ENCODE measurements around the gene KRTAP4-12. TPM values are rescaled to one million over a fixed set of nuclear protein-coding genes. Genes with fewer than 3 reads are reported as not detected.
"Not testable (repeated sequence)": the region's sequence is repeated elsewhere in the genome, so short reads cannot be mapped to it uniquely, and the experiment has no call there.

KRTAP4-12 gene
- polyA plus RNA-seq, 1 donor from 2014 or later: not detected

DNA sequence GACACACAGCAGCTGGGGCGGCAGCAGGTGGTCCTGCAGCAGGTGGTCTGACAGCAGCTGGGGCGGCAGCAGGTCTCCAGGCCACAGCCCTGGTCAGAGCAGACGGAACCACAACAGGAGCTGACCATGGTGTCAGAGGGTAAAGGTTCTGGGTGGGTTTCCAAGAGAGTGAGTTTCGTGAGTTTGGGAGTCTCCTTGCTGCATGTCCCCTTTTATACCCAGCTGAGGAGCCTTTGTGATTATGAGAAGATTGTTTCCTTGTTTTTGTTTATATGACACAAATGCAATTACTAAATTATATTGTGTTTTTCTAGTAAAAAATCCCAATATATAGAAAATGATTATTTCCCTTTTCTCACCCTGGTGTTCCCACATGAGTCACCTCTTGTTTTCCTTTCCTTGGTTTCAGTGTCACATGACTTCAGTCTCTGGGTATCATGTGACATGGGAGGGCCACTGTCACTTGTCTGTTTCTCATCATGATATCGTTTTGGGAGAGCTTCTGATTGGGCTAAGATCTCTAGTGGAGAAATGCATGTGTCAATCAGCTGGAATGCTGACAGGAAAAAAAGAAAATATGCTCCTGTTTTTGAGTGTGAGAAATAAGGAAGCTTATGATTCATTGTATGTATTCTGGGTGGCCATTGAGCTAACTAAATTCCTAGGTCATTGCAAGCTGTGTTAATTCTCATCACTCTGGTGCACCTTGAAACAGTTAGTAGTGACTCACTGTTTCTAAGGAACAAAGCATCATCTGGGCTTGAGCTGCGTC, 16.6 kb upstream of the KRTAP4-12 start, which contains the start of gene KRTAP4-6:
Gene KRTAP4-6 (minus strand): TSS at position 185 of the 772 bp plus-strand sequence. CDS start 57 bp downstream, at position 128.
- no peaks in the 10 kb centered on the region for H4K20me1 ChIP-seq (ENCODE audit: insufficient read depth)
- TF ChIP-seq TAF1 (IDR thresholded peaks at IDR 0.05; ENCODE audit: low read depth) (no peak), SMC3 (conservative IDR thresholded peaks at IDR 0.05; ENCODE audit: poor library complexity) (no peak), MXI1 (conservative IDR thresholded peaks at IDR 0.05; ENCODE audit: poor library complexity, severe bottlenecking) (no peak), EZH2 (IDR thresholded peaks at IDR 0.05; ENCODE audit: borderline replicate concordance, insufficient read depth, low read length, poor library complexity, severe bottlenecking) (no peak), POLR2AphosphoS5 (IDR thresholded peaks at IDR 0.05) (no peak), RAD21 (conservative IDR thresholded peaks at IDR 0.05) (no peak)
- no peak within 1 kb of the TSS for H3K4me2 ChIP-seq (ENCODE audit: low read length)
- no peaks in the 10 kb centered on the region for H3K79me2 ChIP-seq (replicated peaks; ENCODE audit: insufficient read depth, low read length)
- H3K9me2 ChIP-seq (ENCODE audit: insufficient read depth, low read length): no peaks in the 10 kb centered on the region
- H3K9ac ChIP-seq (ENCODE audit: low read length): no peak within 1 kb of the TSS
- H3K4me3 ChIP-seq (ENCODE audit: low read length): no peak within 1 kb of the TSS
- H2AFZ ChIP-seq (ENCODE audit: low read depth, low read length): no peak within 1 kb of the TSS
- H3F3A ChIP-seq (ENCODE audit: insufficient read depth, low read length, poor library complexity, severe bottlenecking): no peaks in the 10 kb centered on the region
- H3K27me3 ChIP-seq (ENCODE audit: insufficient read depth, low read depth, low read length): no peaks in the 10 kb centered on the region
- H3K36me3 ChIP-seq (ENCODE audit: insufficient read depth, low read length): no peaks in the 10 kb centered on the region
- H3K9me3 ChIP-seq (ENCODE audit: low read length): peaks cover 5% of the 10 kb centered on the region
- no peak within 1 kb of the TSS for H3K27ac ChIP-seq (ENCODE audit: low read length)

DNA sequence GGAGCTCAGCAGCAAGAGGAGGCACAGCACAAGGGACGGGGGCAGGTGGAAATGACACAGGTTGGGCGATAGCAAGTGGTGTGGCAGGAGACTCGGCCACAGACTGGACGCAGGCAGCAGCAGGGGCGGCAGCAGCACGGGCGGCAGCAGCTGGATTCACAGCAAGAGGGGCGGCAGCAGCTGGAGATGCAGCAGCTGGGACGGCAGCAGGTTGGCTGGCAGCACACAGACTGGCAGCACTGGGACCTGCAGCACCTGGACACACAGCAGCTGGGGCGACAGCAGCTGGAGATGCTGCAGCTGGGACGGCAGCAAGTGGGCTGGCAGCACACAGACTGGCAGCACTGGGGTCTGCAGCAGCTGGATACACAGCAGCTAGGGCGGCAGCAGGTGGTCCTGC, 15.9 kb upstream of the KRTAP4-12 start:
- H3K9me3 ChIP-seq (ENCODE audit: low read length); H3K27ac ChIP-seq (ENCODE audit: low read length); H3K79me2 ChIP-seq (replicated peaks; ENCODE audit: insufficient read depth, low read length); H3F3A ChIP-seq (ENCODE audit: insufficient read depth, low read length, poor library complexity, severe bottlenecking); H3K4me2 ChIP-seq (ENCODE audit: low read length); H3K9me2 ChIP-seq (ENCODE audit: insufficient read depth, low read length); H3K9ac ChIP-seq (ENCODE audit: low read length); H4K20me1 ChIP-seq (ENCODE audit: insufficient read depth); H3K27me3 ChIP-seq (ENCODE audit: insufficient read depth, low read depth, low read length); H2AFZ ChIP-seq (ENCODE audit: low read depth, low read length); H3K36me3 ChIP-seq (ENCODE audit: insufficient read depth, low read length); H3K4me3 ChIP-seq (ENCODE audit: low read length): not testable (repeated sequence)

GRCh38 chr17:41133880-41134735, 10.1 kb upstream of the KRTAP4-12 start:
- H3K36me3 ChIP-seq (ENCODE audit: insufficient read depth, low read length): no peaks in the 10 kb centered on the region
- H2AFZ ChIP-seq (ENCODE audit: low read depth, low read length): no peak overlapping the region
- TF ChIP-seq CTCF (IDR thresholded peaks at IDR 0.05; ENCODE audit: poor library complexity, severe bottlenecking) (no peak), SMC3 (conservative IDR thresholded peaks at IDR 0.05; ENCODE audit: poor library complexity) (no peak), RAD21 (conservative IDR thresholded peaks at IDR 0.05) (no peak), EP300 (conservative IDR thresholded peaks at IDR 0.05; ENCODE audit: poor library complexity, severe bottlenecking) (no peak), MXI1 (conservative IDR thresholded peaks at IDR 0.05; ENCODE audit: poor library complexity, severe bottlenecking) (no peak), REST (IDR thresholded peaks at IDR 0.05; ENCODE audit: borderline replicate concordance) (no peak), POLR2AphosphoS5 (IDR thresholded peaks at IDR 0.05) (no peak), EZH2 (IDR thresholded peaks at IDR 0.05; ENCODE audit: borderline replicate concordance, insufficient read depth, low read length, poor library complexity, severe bottlenecking) (no peak), TAF1 (IDR thresholded peaks at IDR 0.05; ENCODE audit: low read depth) (no peak)

More at GRCh38 chr17:41133880-41134735, 10.1 kb upstream of the KRTAP4-12 start:
- H3K4me3 ChIP-seq (ENCODE audit: low read length): no peak overlapping the region
- no peak overlapping the region for H3K4me2 ChIP-seq (ENCODE audit: low read length)
- no peaks in the 10 kb centered on the region for H4K20me1 ChIP-seq (ENCODE audit: insufficient read depth)
- no peaks in the 10 kb centered on the region for H3K9me3 ChIP-seq (ENCODE audit: low read length)
- H3K79me2 ChIP-seq (replicated peaks; ENCODE audit: insufficient read depth, low read length): no peaks in the 10 kb centered on the region
- H3F3A ChIP-seq (ENCODE audit: insufficient read depth, low read length, poor library complexity, severe bottlenecking): no peaks in the 10 kb centered on the region
- H3K9ac ChIP-seq (ENCODE audit: low read length): no peak overlapping the region
- H3K27ac ChIP-seq (ENCODE audit: low read length): no peak overlapping the region
- no peaks in the 10 kb centered on the region for H3K9me2 ChIP-seq (ENCODE audit: insufficient read depth, low read length)
- no peaks in the 10 kb centered on the region for H3K27me3 ChIP-seq (ENCODE audit: insufficient read depth, low read depth, low read length)

All from neural cell (in vitro differentiated cells).